Measurements from ENCODE around the gene PRPF39.

GRCh38 chr14:45095143-45095542, 11.2 kb downstream of the PRPF39 start:
- TF ChIP-seq EZH2 (IDR thresholded peaks at IDR 0.05; ENCODE audit: insufficient read depth, poor library complexity, severe bottlenecking) (no peak), EZH2phosphoT487 (IDR thresholded peaks at IDR 0.05; ENCODE audit: insufficient read depth, low read depth) (no peak)
